A673 (cell line): ENCODE data around the gene SLC1A5. TPM values are rescaled to one million over a fixed set of nuclear protein-coding genes. Genes with fewer than 3 reads are reported as not detected.
A peak's percentile ranks its signal among the peaks of the same experiment; 100 is the strongest.
"Not testable (repeated sequence)": the region's sequence is repeated elsewhere in the genome, so short reads cannot be mapped to it uniquely, and the experiment has no call there.

ENCODE experiments used
- BruUV-seq: library from RNA; stranded (reverse); fragments of 400-500 nt; replicated peaks from 2 replicates; lab custom pipeline; 2021; lab: Mats Ljungman, UMichigan
- CTCF ChIA-PET: fragments of 300-600 bp; sonication (Branson Sonifier 250); formaldehyde crosslinking; loops from one replicate; lab custom pipeline; 2022; ENCODE audit warnings: antibody characterized with exemption; lab: Charles Lee
- POLR2A ChIA-PET: fragments of 300-600 bp; sonication (Branson Sonifier 250); formaldehyde crosslinking; loops from one replicate; lab custom pipeline; 2022; ENCODE audit warnings: antibody characterized with exemption; ENCODE audit not compliant: low non-redundant PET; lab: Charles Lee
- DNase-seq: peaks from one replicate; pipeline ENCODE4 v3.0.0-alpha.2; 2015; ENCODE audit warnings: low spot score
- H3K27ac ChIP-seq: fragments of 200-600 bp; sonication (generic); 2 replicates; pipeline ENCODE4 v1.5.1; 2016; ENCODE audit warnings: mixed run types, low read depth, mild to moderate bottlenecking, mixed read lengths, antibody characterized with exemption, low read length; ENCODE audit not compliant: poor library complexity, severe bottlenecking
- H3K27me3 ChIP-seq: fragments of 200-600 bp; sonication (generic); replicated peaks from 2 replicates; pipeline ENCODE4 v1.6.1; 2017; ENCODE audit warnings: mixed run types, low read depth, mild to moderate bottlenecking, mixed read lengths, antibody characterized with exemption, low read length; ENCODE audit not compliant: insufficient read depth, poor library complexity
- H3K36me3 ChIP-seq: fragments of 200-600 bp; sonication (generic); 2 replicates; pipeline ENCODE4 v1.6.1; 2016; ENCODE audit warnings: mixed run types, mild to moderate bottlenecking, mixed read lengths, antibody characterized with exemption, low read length; ENCODE audit not compliant: insufficient read depth, poor library complexity, severe bottlenecking
- H3K4me1 ChIP-seq: fragments of 200-600 bp; sonication (generic); 2 replicates; pipeline ENCODE4 v1.6.1; 2017; ENCODE audit warnings: mixed run types, mild to moderate bottlenecking, mixed read lengths, antibody characterized with exemption, low read length; ENCODE audit not compliant: insufficient read depth, poor library complexity, severe bottlenecking
- H3K4me3 ChIP-seq: fragments of 200-600 bp; sonication (generic); 2 replicates; pipeline ENCODE4 v1.5.1; 2016; ENCODE audit warnings: low read depth, mixed run types, mild to moderate bottlenecking, mixed read lengths, low read length; ENCODE audit not compliant: poor library complexity, severe bottlenecking
- H3K9me3 ChIP-seq: fragments of 200-600 bp; sonication (generic); 2 replicates; pipeline ENCODE4 v1.6.1; 2016; ENCODE audit warnings: mixed run types, low read depth, mild to moderate bottlenecking, mixed read lengths, antibody characterized with exemption, low read length; ENCODE audit not compliant: poor library complexity, severe bottlenecking
- EZH2 ChIP-seq: fragments of 200-600 bp; sonication (generic); IDR thresholded peaks from 2 replicates; pipeline ENCODE4 v1.6.1; 2017; ENCODE audit warnings: borderline replicate concordance, low read depth, mild to moderate bottlenecking, mixed read lengths, antibody characterized with exemption, low read length; ENCODE audit not compliant: poor library complexity, severe bottlenecking
- intact Hi-C: fragments of 100-400 bp; cut with micrococcal nuclease; formaldehyde crosslinking; loops from one replicate; pipeline ENCODE4 v1.10.0; 2022; ENCODE audit not compliant: unreplicated experiment
- total RNA-seq: library from RNA; stranded (reverse); gene quantifications from 2 replicates; pipeline ENCODE4 v1.2.3, GENCODE V29; 2021
- TF ChIP-seq, protein P1 (sequence below): fragments of 300-800, 200-600 bp; sonication (generic); conservative IDR thresholded peaks from 2 replicates; pipeline ENCODE4 v1.5.1; 2017; ENCODE audit warnings: low read depth, mild to moderate bottlenecking, antibody characterized with exemption, low read length, moderate library complexity, mixed read lengths

The SLC1A5 gene
- total RNA-seq, 1 experiment from 2014 or later: 295 TPM

DNA sequence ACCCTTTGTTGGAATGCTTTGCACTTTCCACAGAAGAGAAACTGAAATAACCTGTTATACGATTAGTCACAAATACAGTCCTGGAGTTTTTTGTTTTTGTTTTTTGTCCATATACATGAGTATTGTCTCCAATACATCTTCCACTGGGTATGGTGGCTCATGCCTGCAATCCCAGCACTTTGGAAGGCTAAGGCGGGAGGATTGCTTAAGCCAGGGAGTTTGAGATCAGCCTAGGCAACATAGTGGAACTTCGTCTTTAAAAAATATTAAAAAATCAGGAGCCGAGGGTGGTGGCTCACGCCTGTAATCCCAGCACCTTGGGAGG lies 37.3 kb upstream of the SLC1A5 start:
- H3K36me3 ChIP-seq: no peaks in the 10 kb centered on the region
- CTCF ChIA-PET: no interaction called here
- intact Hi-C loops: no loop called here
- H3K27me3 ChIP-seq: no peaks in the 10 kb centered on the region
- H3K4me3 ChIP-seq: no peak overlapping the region
- POLR2A ChIA-PET: no interaction called here
- TF ChIP-seq EZH2: no peak
- TF ChIP-seq, protein P1, sequence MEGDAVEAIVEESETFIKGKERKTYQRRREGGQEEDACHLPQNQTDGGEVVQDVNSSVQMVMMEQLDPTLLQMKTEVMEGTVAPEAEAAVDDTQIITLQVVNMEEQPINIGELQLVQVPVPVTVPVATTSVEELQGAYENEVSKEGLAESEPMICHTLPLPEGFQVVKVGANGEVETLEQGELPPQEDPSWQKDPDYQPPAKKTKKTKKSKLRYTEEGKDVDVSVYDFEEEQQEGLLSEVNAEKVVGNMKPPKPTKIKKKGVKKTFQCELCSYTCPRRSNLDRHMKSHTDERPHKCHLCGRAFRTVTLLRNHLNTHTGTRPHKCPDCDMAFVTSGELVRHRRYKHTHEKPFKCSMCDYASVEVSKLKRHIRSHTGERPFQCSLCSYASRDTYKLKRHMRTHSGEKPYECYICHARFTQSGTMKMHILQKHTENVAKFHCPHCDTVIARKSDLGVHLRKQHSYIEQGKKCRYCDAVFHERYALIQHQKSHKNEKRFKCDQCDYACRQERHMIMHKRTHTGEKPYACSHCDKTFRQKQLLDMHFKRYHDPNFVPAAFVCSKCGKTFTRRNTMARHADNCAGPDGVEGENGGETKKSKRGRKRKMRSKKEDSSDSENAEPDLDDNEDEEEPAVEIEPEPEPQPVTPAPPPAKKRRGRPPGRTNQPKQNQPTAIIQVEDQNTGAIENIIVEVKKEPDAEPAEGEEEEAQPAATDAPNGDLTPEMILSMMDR: no peak
- no TSS peak for BruUV-seq
- DNase-seq: no peak
- no peaks in the 10 kb centered on the region for H3K9me3 ChIP-seq
- H3K27ac ChIP-seq: no peak overlapping the region
- H3K4me1 ChIP-seq: peaks cover 1% of the 10 kb centered on the region

DNA sequence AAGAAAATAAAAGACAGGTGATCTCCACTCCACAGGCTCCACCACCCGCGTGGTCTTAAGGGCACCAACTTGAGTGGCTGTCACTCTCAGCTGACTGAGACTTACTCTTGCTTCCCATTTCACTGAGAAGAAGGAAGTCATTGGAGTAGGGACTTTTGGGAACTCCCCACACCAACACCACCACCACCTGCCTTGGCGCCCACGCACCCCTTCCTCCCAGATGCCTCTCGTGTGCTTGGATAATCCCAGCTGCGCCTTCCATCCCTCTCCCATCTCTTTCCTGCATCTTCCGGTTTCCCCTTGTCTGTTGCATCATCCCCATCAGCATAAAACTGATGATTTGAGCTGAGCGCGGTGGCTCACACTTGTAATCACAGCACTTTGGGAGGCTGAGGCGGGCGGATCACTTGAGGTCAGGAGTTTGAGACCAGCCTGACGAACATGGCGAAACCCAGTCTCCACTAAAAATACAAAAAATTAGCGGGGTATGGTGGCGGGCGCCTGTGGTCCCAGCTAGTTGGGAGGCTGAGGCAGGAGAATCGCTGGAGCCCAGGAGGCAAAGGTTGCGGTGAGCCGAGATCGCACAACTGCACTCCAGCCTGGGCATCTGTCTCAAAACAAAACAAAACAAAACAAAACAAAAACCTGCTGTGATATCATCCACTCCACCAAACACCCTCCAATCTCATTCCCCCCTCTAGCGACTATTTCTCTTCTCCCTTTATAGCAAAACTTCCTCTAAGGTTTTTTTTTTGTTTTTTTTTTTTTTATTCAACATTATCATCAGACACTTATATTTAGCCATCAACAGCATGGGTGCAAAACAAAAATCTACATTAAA lies 36.7 kb upstream of the SLC1A5 start:
- H3K27me3 ChIP-seq: no peaks in the 10 kb centered on the region
- TF ChIP-seq, protein P1: no peak
- TF ChIP-seq EZH2: no peak
- intact Hi-C loops: no loop called here
- H3K4me3 ChIP-seq: no peak overlapping the region
- H3K36me3 ChIP-seq: no peaks in the 10 kb centered on the region
- H3K4me1 ChIP-seq: peaks cover 3% of the 10 kb centered on the region
- ChIA-PET POLR2A (no interaction called here), CTCF (no interaction called here)
- no peak for DNase-seq
- no peak overlapping the region for H3K27ac ChIP-seq
- H3K9me3 ChIP-seq: no peaks in the 10 kb centered on the region
- BruUV-seq: no TSS peak

DNA sequence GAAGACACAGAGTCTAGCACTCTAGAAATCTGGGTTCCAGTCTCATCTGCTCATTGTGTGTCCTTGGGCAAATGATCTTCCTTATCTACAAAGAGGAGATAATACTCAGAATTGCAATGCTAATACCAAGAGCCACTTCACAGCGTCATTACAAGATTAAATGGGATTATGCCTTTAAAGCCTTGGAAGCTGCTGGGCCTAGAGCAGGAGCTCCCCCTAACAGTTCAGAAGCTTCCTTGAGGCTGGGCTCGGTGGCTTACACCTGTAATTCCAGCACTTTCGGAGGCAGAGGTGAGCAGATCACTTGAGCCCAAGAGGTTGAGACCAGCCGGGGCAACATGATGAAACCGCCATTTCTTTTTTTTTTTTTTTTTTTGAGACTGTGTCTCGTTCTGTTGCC lies 34.7 kb upstream of the SLC1A5 start:
- intact Hi-C loops: no loop called here
- Histone ChIP-seq H3K36me3 (no peaks in the 10 kb centered on the region), H3K27me3 (no peaks in the 10 kb centered on the region), H3K27ac (no peak overlapping the region), H3K4me1 (peaks cover 3% of the 10 kb centered on the region), H3K4me3 (no peak overlapping the region), H3K9me3 (no peaks in the 10 kb centered on the region)
- no TSS peak for BruUV-seq
- ChIA-PET CTCF (no interaction called here), POLR2A (no interaction called here)
- peak; percentile 46 for DNase-seq
- TF ChIP-seq, protein P1: peak; percentile 30; the same call in 1 of the 2 replicates
- no peak for TF ChIP-seq EZH2

DNA sequence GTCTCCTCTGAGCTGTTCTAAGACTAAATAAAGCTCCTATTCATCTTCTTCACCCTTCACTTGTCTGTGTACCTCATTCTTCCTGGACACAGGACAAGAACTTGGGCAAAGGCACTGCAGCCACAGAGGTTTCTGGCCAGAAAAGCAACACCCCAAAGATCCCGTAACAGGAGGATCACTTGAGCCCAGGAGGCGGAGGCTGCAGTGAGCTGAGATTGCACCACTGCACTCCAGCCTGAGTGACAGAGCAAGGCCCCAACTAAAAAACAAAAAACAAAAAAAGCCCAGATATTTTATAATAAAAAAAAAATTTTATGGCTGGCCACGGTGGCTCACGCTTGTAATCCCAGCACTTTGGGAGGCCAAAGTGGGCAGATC lies 34.0 kb upstream of the SLC1A5 start:
- H3K27me3 ChIP-seq, intact Hi-C loops, DNase-seq, H3K27ac ChIP-seq, H3K9me3 ChIP-seq, H3K4me1 ChIP-seq, H3K4me3 ChIP-seq, CTCF ChIA-PET, H3K36me3 ChIP-seq, BruUV-seq, POLR2A ChIA-PET: not testable (repeated sequence)
